ENCODE data around the gene SLC2A1.
A peak's percentile ranks its signal among the peaks of the same experiment; 100 is the strongest.

Gene SLC2A1

GRCh38 chr1:42979896-42980800, 21.5 kb upstream of the SLC2A1 start:
- peak; percentile 62 for DNase-seq

- no peak for DNase-seq
Measured at GRCh38 chr1:42979036-42979430, 20.4 kb upstream of the SLC2A1 start.

- DNase-seq: no peak
Measured at GRCh38 chr1:42978317-42979035, 19.8 kb upstream of the SLC2A1 start.

- no peak for DNase-seq
Measured at GRCh38 chr1:42977653-42978052, 19.0 kb upstream of the SLC2A1 start.

- DNase-seq: no peak
Measured at GRCh38 chr1:42975561-42976225, 17.0 kb upstream of the SLC2A1 start.

- no peak for DNase-seq
Measured at GRCh38 chr1:42974767-42975437, 16.2 kb upstream of the SLC2A1 start.

GRCh38 chr1:42973799-42974198, 15.1 kb upstream of the SLC2A1 start:
- DNase-seq: no peak

GRCh38 chr1:42973286-42973685, 14.6 kb upstream of the SLC2A1 start:
- no peak for DNase-seq

- DNase-seq: no peak
Measured at GRCh38 chr1:42971841-42972291, 13.2 kb upstream of the SLC2A1 start.

- DNase-seq: no peak
Measured at GRCh38 chr1:42970143-42970542, 11.5 kb upstream of the SLC2A1 start.

- DNase-seq: no peak
Measured at GRCh38 chr1:42968654-42969053, 10.0 kb upstream of the SLC2A1 start.

- peak; percentile 50 for DNase-seq
Measured at GRCh38 chr1:42966688-42967612, 8.3 kb upstream of the SLC2A1 start.

- DNase-seq: no peak
Measured at GRCh38 chr1:42965378-42965777, 6.7 kb upstream of the SLC2A1 start.

- DNase-seq: peak; percentile 80
Measured at GRCh38 chr1:42964044-42964812, 5.6 kb upstream of the SLC2A1 start.

- peak; percentile 97 for DNase-seq
Measured at GRCh38 chr1:42963378-42964043, 4.8 kb upstream of the SLC2A1 start.

- peak; percentile 85 for DNase-seq
Measured at GRCh38 chr1:42962641-42963377, 4.1 kb upstream of the SLC2A1 start.

- DNase-seq: no peak
Measured at GRCh38 chr1:42961312-42962091, 2.8 kb upstream of the SLC2A1 start.

GRCh38 chr1:42960566-42961311, 2.1 kb upstream of the SLC2A1 start:
- DNase-seq: no peak

All from OCI-M1 (cell line).